WI38 (cell line): Measurements from ENCODE around the gene EME2.

Source experiments
- H3K4me3 ChIP-seq: 2 replicates; pipeline ENCODE4 v1.5.1; 2011; ENCODE audit warnings: low read depth, mild to moderate bottlenecking, control low read depth, low read length
- TF ChIP-seq, protein P1 (sequence below): IDR thresholded peaks from 2 replicates; pipeline ENCODE4 v1.5.1; 2012; ENCODE audit warnings: low read depth, mild to moderate bottlenecking, control low read depth, low read length

EME2 gene

DNA sequence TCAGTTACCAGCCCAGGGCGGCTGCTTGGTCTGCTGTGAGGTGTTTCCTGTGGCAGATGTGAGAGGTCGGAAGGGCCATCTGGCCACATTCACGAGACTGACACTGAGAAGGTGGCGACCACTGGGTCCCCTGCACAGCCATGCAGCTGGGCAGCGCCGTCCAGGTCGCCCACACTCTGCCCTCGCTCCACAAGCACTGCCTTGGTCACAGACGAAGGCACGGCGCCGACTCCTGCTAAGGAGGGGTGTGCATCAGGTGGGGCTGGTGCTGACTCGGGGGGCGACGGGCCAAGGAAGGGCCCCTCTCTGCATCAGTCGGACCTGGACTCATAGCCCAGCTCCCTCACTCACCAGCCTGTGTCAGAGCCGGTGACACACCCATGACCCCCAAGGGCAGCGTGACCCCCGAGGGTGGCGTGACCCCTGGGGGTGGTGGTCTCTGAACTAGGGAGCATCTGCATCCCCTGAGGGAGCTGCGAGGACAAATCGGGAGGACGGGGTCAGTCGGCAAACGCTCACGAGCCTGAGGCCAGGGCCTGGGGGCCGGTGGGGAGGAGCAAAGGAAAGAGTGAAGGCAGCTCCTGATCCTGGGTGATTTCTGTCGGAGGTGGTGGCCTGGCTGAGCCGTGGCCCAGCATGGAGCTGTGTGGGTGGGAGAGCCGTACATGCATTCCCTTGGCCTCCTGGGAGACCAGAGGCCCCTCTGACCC, 31.7 kb upstream of the EME2 start:
- no peak overlapping the region for H3K4me3 ChIP-seq
- TF ChIP-seq, protein P1, sequence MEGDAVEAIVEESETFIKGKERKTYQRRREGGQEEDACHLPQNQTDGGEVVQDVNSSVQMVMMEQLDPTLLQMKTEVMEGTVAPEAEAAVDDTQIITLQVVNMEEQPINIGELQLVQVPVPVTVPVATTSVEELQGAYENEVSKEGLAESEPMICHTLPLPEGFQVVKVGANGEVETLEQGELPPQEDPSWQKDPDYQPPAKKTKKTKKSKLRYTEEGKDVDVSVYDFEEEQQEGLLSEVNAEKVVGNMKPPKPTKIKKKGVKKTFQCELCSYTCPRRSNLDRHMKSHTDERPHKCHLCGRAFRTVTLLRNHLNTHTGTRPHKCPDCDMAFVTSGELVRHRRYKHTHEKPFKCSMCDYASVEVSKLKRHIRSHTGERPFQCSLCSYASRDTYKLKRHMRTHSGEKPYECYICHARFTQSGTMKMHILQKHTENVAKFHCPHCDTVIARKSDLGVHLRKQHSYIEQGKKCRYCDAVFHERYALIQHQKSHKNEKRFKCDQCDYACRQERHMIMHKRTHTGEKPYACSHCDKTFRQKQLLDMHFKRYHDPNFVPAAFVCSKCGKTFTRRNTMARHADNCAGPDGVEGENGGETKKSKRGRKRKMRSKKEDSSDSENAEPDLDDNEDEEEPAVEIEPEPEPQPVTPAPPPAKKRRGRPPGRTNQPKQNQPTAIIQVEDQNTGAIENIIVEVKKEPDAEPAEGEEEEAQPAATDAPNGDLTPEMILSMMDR: no peak

DNA sequence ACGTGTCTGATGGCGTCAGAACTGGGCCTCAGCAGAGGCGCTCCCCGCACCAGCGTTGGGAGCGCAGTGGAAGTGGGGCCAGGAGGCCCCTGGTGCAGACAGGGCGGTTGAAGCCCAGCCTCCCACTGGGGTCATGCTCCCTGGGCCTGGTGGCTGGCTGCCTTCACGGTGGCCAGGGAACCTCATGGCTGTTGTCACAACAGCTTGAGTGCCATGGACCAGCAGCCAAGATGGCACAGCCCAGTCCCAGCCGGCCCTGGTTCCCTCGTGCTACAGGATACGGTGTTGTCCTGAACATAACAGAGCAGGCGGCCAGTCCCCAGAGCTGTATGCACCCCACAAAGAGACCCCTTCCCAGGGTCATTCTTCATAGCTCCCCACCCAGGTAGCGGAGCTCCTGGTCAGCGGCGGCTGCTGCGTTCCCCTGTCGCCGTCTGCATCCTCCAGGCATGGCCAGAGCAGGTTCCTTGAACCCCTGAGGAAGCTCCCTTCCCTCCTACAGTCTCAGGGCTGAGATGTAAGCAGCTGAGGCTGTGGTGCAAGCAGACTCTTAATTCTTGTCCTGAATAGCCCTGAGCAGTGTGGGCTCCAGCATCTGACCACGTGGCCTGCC, 31.0 kb upstream of the EME2 start:
- no peak overlapping the region for H3K4me3 ChIP-seq
- TF ChIP-seq, protein P1: no peak

DNA sequence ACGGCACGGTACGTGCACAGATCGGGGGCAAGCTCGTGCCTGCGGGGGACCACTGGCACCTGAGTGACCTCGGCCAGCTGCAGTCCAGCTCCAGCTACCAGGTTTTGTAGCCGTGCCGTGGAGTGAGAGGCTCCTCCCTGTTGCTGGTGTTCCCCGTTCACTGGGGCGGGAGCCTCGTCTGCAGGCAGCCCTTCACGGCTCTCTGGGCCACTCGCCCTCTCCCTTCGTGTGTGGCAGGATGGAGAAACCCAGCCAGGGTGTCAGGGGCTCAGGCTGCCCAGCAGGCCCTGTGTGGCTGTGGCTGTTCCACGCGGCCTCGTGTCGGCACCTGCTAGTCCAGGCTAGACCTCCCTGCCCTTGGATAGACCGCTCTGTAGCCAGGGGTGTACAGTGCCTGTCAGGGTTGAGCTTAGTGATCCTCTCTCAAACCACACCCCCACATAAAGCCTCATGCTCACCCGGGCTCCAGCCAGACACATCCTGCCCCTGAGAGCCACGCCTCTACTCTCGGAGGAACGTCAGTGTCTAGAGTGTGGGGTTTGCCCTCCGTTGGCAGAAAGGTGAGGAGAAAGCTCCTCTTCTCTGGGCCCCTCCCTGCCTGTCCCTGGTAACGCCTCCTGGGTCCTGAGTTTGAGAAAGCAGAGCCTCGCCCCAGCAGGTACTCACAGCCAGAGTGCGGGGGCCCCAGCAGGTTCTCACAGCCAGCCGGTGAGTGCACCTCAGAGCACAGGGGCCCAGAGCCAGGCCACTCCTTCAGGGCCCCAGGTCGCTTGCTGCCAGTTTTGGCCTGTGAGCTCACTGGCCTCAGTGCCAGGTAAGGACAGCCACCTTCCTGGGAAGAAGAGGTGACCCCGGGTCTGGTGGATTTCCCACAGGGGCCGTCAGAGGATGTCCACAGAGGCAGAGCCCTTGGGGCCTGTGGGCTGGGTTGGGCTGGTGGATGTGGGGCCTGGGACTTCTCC, 29.0 kb upstream of the EME2 start:
- TF ChIP-seq, protein P1: no peak
- H3K4me3 ChIP-seq: no peak overlapping the region

DNA sequence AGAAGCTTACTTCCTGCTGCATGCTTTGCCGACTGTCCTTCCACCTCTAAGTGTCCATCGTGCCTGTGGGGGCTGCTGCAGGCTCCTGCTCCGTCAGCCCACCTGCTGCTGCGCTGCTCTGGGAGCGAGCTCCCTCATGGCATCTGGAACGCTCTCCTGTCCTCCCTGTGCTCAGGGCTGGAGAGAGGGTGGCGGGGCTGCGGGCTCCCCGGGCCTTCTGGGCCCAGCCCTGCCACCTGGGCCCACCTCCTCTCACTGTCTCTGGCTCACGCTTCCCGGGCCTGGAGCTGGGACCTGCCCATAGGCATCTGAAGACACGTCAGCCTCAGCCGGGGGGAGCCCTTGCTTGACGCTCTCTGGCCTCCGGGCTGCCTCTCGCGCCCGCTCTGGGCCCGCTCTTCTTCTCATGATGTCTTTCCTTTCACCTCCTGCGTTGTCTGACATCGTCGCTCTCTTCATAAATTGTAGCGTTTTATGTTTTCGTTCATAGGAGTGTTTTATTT, 28.2 kb upstream of the EME2 start:
- TF ChIP-seq, protein P1: no peak
- no peak overlapping the region for H3K4me3 ChIP-seq

DNA sequence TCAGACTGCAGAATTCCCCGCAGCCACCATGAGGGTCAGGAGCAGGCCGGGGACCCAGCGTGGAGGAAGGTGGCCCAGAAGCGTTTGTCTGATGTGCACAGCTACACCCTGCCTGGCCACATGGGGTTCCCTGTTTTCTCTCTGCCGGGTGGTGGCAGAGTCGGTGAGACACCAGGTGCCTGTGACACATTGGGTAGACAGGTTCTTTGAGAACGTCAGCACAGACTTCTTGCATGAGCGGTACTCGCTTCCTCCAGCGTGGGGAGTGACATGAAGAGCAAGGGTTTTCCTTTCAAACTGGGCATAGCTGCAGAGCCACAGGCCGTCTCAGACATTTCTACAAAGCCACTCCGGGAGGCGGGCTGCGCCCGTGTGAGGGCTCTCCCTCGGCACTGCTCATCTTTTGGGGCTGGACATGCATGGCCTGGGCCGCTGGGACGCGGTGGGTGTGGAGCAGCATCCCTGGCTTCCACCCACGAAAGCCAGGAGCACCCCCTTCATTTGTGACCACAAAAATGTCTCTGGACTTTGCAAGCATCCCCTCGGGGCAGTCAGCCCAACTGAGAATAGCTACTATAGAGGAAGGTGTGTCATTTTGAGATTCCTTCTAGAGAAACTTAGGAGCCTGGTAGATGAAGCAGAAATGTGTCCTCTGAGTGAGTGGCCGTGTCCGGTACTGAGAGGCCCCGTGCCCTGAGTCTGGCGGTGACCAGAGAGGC, 27.3 kb upstream of the EME2 start:
- H3K4me3 ChIP-seq: 0 out of 2 replicates have a peak overlapping the region, but pooled peaks have one; percentile 16
- TF ChIP-seq, protein P1: no peak

DNA sequence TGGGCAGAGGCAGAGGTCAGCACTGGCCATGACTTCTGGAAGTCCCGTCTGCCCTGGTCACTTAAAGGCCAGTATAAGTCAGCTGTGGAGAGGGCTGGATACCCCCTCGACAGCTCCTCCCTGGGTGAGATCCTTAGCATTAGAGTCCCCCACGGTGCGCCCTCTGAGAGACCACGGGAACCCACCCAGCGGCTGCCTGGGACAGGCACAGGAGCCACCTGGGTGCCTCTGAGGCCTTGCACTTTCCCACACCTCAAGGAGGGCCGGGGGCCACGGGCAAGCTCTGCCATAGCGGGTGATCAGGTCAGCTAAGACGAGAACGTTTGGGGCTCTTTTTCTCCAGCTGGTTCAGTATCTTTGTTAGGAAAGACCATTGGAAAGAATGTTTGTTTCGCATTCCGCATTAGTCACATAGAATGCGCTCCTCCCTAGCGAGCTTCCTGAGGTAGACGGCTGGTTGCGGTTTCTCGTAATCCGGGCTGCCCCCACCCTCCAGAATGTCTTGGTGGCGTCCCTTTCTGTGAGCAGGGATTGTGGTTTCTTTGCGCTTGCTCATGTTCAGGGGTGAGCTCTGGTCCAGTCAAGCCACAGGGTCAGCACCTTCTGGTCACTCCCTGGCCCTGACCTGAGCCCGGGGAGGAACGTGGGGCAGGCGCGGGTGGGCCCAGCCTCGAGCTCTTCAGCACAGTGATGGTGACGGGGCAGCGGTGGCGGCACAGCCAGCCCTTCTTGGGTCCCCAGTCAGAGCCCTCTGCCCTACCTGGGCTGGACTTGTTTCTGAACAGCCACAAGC, 26.5 kb upstream of the EME2 start:
- H3K4me3 ChIP-seq: 0 out of 2 replicates have a peak overlapping the region, but pooled peaks have one; percentile 16
- TF ChIP-seq, protein P1: no peak
